Measurements from ENCODE around the gene SLC44A2.
"Not testable (repeated sequence)": the region's sequence is repeated elsewhere in the genome, so short reads cannot be mapped to it uniquely, and the experiment has no call there.

SLC44A2 gene

DNA sequence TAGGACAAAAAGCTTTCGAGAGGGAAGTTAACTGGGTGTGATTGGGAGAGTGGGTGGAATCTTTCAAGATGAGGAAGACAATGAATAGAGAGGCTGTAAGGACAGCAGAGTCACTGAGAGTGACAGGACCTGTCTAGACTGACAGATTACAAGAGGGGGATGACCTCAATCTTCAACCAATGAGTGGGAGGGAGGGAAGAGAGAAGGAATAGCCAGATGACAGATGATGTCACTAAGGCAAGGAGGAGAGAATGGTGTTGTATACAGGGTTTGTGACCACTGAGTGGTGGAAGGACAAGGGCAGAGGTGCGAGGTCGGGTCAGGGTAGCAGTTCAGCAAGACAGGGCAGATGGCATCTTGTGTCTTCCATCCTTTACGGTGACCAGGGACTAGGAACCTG, 23.0 kb downstream of the SLC44A2 start:
- no peaks in the 10 kb centered on the region for H3K9me3 Mint-ChIP-seq
- H3K4me3 Mint-ChIP-seq: no peak overlapping the region
- H3K27ac Mint-ChIP-seq: peak overlapping the region; percentile 19
- H3K4me1 Mint-ChIP-seq (ENCODE audit: low read depth): peaks cover 21% of the 10 kb centered on the region
- no peak for DNase-seq (ENCODE audit: low spot score)
- H3K36me3 Mint-ChIP-seq (ENCODE audit: low read depth): peaks cover 6% of the 10 kb centered on the region
- H3K27me3 Mint-ChIP-seq (ENCODE audit: low read depth): no peaks in the 10 kb centered on the region

GRCh38 chr19:10651851-10652250, 26.5 kb downstream of the SLC44A2 start:
- H3K4me3 Mint-ChIP-seq: peak overlapping the region; percentile 61
- no peaks in the 10 kb centered on the region for H3K9me3 Mint-ChIP-seq
- H3K36me3 Mint-ChIP-seq (ENCODE audit: low read depth): peaks cover 22% of the 10 kb centered on the region
- no peak for DNase-seq (ENCODE audit: low spot score)
- H3K4me1 Mint-ChIP-seq (ENCODE audit: low read depth): peaks cover 23% of the 10 kb centered on the region
- no peak overlapping the region for H3K27ac Mint-ChIP-seq
- H3K27me3 Mint-ChIP-seq (ENCODE audit: low read depth): peaks cover 2% of the 10 kb centered on the region

DNA sequence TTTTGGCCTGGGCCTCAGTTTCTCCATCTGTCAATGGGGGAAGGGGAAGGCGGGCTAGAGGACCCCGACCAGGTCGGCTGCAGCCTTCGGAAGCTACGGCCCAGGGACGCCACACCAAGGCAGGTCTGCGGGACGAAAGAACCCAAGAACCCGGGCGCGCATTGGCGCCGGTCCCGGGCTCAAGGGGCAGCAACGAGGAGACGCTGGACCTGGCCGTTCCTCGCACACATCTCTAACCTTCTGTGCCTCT, 28.1 kb downstream of the SLC44A2 start:
- Mint-ChIP-seq H3K27ac (peak overlapping the region; percentile 98), H3K4me1 (ENCODE audit: low read depth) (peaks cover 27% of the 10 kb centered on the region), H3K27me3 (ENCODE audit: low read depth) (peaks cover 2% of the 10 kb centered on the region), H3K9me3 (no peaks in the 10 kb centered on the region), H3K36me3 (ENCODE audit: low read depth) (peaks cover 28% of the 10 kb centered on the region), H3K4me3 (peak overlapping the region; percentile 94)
- DNase-seq (ENCODE audit: low spot score): no peak

- Mint-ChIP-seq H3K36me3 (ENCODE audit: low read depth) (peaks cover 28% of the 10 kb centered on the region), H3K4me1 (ENCODE audit: low read depth) (peaks cover 29% of the 10 kb centered on the region), H3K27me3 (ENCODE audit: low read depth) (peaks cover 2% of the 10 kb centered on the region)
Observed at GRCh38 chr19:10653732-10654609, 28.6 kb downstream of the SLC44A2 start, which contains the start of gene ILF3. Gene ILF3, plus strand, starts transcription at chr19:10654346. Its CDS starts 16,260 bp downstream, at chr19:10670606.

DNA sequence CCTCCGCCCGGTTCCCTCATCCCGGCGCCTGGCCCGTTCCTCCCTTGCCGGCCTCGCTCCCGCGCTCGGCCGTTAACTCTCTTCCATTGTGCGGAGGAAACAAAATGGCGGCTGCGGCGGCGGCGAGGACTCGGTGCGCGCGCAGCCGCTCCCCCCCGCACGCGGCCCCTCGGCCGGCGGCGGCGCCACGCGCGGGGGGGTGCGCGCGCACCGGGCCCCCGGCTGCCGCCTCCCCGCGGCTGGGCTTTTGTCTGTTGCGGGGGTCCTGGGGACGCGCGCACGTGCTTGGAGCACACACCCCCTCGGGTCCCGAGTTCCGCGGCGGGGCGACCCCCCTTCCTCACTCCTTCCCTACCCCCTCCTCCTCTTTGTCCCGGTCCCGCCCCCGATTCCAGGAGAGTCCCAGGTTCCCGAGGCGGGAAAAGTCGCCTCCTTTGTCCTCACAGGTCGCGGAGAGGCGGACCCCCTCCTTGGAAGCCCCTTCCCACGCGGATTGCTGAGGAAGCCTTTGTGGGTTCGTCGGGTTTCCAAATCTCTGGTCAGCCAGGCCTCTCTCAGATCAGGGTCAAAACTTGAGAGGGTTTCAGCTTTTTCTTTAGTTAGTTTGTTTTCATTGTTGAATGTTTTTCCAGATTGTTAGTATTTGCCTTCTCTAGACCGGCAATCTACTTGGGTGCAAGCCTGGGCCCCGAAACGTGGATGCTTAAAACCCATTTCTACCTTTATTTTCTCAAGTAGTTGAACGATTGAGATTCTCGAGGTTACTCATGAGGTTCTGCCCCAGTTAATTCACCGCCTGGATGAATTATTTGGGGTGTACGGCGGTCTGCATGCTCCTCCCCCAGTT, 29.5 kb downstream of the SLC44A2 start:
- H3K4me3 Mint-ChIP-seq: peak overlapping the region; percentile 94
- H3K36me3 Mint-ChIP-seq (ENCODE audit: low read depth): peaks cover 28% of the 10 kb centered on the region
- H3K27ac Mint-ChIP-seq: peak overlapping the region; percentile 93
- H3K4me1 Mint-ChIP-seq (ENCODE audit: low read depth): peaks cover 29% of the 10 kb centered on the region
- H3K9me3 Mint-ChIP-seq: no peaks in the 10 kb centered on the region
- H3K27me3 Mint-ChIP-seq (ENCODE audit: low read depth): peaks cover 2% of the 10 kb centered on the region
- DNase-seq (ENCODE audit: low spot score): no peak

More at GRCh38 chr19:10653732-10654609, 28.6 kb downstream of the SLC44A2 start, which contains the start of gene ILF3:
- Mint-ChIP-seq H3K27ac (peak within 1 kb of the TSS; percentile 98), H3K9me3 (no peaks in the 10 kb centered on the region), H3K4me3 (peak within 1 kb of the TSS; percentile 94)
- DNase-seq (ENCODE audit: low spot score): peak; percentile 100

DNA sequence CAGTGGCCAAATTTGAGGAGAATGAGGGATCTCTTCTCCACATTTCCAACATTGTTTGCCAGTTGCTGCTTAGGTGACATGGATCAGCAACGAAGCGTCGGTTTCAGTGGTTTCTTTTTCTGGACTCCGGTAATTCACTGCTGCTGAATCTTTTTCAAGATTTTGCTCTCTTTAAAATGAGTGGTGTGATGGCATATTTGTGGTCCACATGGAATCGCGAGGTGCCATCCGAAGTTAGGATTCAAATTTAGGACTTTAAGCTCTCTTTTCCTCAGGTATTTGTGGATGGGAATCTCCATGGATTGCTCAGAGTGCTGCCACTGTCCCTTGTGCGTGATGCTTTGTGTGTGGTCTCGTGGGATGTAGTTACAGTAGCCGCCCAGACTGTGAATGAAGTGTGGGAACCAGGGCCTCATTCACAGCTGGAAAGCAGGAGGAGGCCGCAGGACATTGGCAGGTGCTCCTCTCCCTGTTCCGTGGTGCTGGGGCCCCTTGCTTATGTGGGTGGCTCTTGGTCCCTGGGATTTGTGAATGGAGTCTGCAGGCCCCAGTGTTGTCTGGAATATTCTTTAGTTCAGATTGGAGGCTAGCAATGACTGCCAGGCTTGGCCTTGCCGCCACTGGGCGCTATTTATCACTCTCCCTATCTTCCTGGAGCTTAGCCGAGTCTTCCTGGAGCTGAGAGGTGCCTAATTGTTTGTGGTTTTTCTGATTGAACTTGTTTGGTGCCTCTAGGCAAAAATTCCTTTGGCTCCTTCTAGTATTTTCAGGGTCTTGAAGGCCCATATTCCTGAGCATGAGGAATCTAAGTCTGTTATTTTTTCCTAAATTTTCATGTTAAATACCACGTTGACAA, 30.3 kb downstream of the SLC44A2 start:
- Mint-ChIP-seq H3K9me3 (no peaks in the 10 kb centered on the region), H3K4me3 (peak overlapping the region; percentile 90), H3K4me1 (ENCODE audit: low read depth) (peaks cover 34% of the 10 kb centered on the region), H3K27me3 (ENCODE audit: low read depth) (peaks cover 2% of the 10 kb centered on the region), H3K27ac (peak overlapping the region; percentile 93), H3K36me3 (ENCODE audit: low read depth) (peaks cover 34% of the 10 kb centered on the region)
- DNase-seq (ENCODE audit: low spot score): peak; percentile 9

DNA sequence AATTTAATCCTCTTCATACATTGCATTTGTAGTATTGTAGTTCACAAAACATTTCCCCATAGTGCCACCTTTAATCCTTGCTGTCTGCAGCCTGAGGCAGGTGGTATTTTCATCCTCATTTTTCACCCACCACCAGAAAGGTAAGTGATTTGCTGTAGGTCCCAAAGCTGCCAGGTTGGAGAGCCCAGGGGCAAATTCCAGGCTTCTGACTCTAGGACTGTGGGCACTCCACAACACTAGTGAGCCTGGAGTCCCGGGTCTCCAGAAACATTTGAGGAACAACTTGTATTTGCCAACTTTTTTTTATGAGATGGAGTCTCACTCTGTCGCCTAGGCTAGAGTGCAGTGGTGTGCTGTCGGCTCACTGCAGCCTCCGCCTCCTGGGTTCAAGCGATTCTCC, 35.0 kb downstream of the SLC44A2 start:
- H3K4me1 Mint-ChIP-seq (ENCODE audit: low read depth): peaks cover 40% of the 10 kb centered on the region
- H3K27me3 Mint-ChIP-seq (ENCODE audit: low read depth): no peaks in the 10 kb centered on the region
- no peak for DNase-seq (ENCODE audit: low spot score)
- no peaks in the 10 kb centered on the region for H3K9me3 Mint-ChIP-seq
- no peak overlapping the region for H3K27ac Mint-ChIP-seq
- H3K4me3 Mint-ChIP-seq: no peak overlapping the region
- H3K36me3 Mint-ChIP-seq (ENCODE audit: low read depth): peaks cover 34% of the 10 kb centered on the region

DNA sequence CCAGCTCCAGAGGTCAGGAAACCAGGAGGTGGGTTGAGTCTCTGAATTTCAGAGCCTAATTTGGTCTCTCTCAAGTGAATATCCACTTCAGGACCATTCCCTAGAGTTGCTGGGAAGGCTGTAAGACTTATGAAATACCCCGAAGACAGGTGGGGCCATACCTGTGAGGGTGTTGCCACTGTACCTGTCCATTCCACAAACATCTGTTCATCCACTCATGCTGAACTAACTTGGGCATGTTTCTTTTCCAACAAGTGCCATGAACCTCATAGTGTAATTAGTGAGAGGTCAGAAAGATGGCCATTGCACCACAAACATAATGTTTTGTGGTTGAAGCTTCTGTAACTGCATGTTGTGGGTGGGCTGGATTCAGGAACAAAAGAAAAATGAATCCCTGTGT, 36.6 kb downstream of the SLC44A2 start:
- no peaks in the 10 kb centered on the region for H3K9me3 Mint-ChIP-seq
- H3K4me3 Mint-ChIP-seq: no peak overlapping the region
- peaks cover 25% of the 10 kb centered on the region for H3K4me1 Mint-ChIP-seq (ENCODE audit: low read depth)
- no peak overlapping the region for H3K27ac Mint-ChIP-seq
- H3K36me3 Mint-ChIP-seq (ENCODE audit: low read depth): peaks cover 19% of the 10 kb centered on the region
- no peaks in the 10 kb centered on the region for H3K27me3 Mint-ChIP-seq (ENCODE audit: low read depth)
- no peak for DNase-seq (ENCODE audit: low spot score)

DNA sequence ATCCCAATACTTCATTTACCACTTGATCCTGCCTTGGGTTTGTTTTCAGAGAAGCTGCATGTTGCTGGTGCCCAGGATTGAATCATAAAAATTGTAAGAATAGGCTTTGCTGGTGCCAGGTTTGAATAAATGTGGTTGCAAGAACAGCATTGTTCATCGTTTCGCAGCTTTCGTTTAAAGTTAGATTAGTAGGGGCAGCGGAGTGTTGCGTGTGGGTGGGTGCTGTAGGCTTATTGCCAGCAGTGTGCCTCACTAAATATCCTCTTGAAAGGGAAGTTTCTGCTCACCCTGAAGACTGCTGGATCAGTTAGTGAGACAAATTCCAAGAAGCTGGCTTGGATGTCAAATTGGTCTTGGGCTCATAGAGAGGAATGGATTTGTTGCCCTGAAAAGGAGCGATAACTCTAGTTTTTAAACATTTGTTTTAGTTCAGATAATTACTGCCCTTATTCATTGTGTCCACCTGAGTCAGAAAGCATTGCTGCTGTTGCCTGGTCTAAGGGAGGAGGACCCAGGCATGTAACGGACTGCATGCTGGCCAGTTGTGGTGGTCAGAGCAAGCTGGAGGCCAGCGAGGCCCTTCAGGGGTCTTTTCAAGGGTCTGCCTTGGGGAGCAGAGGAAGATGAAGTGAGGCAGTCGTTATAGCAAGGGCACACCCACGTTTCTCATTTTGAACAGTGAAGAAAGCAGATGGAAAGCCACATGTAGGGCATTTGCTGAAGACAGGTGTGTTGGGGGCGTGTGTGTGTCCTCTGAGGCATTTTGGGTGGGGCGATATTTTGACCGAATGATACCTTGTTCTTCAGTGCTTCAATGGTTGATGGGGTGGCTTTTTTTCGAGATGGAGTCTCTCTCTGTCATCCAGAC, 37.3 kb downstream of the SLC44A2 start:
- no peak for DNase-seq (ENCODE audit: low spot score)
- Mint-ChIP-seq H3K4me1 (ENCODE audit: low read depth) (peaks cover 23% of the 10 kb centered on the region), H3K27ac (peak overlapping the region; percentile 53), H3K9me3 (no peaks in the 10 kb centered on the region), H3K27me3 (ENCODE audit: low read depth) (no peaks in the 10 kb centered on the region), H3K4me3 (no peak overlapping the region), H3K36me3 (ENCODE audit: low read depth) (peaks cover 16% of the 10 kb centered on the region)

DNA sequence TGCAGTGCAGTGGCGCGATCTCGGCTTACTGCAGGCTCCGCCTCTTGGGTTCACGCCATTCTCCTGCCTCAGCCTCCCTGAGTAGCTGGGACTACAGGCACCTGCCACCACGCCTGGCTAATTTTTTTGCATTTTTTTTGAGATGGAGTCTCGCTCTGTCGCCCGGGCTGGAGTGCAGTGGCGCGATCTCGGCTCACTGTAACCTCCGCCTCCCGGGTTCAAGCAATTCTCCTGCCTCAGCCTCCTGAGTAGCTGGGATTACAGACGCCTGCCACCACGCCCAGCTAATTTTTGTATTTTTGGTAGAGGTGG, 37.9 kb downstream of the SLC44A2 start:
- Mint-ChIP-seq H3K4me1 (ENCODE audit: low read depth) (peaks cover 26% of the 10 kb centered on the region), H3K36me3 (ENCODE audit: low read depth) (peaks cover 15% of the 10 kb centered on the region)
- H3K27me3 Mint-ChIP-seq (ENCODE audit: low read depth); H3K27ac Mint-ChIP-seq; DNase-seq (ENCODE audit: low spot score); H3K4me3 Mint-ChIP-seq; H3K9me3 Mint-ChIP-seq: not testable (repeated sequence)

DNA sequence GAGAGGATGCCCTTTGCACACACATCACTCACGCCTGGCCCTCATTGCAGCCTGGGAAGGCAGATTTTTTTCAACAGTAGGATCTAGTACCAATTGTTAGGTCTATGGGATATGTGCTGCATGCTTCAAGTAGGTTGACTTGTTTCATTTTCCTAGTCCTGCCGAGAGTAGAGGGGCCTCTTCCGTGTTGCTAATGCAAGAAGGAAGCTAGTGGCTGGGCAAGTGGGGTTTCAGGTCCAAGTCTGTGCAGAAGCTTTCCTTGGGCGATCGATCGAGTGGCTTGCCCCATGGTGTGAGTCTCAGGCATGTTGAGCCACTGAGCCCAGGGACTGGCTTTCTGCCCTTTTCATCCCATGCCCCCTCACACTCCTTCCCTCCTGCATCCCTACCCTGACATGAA, 42.5 kb downstream of the SLC44A2 start:
- no peaks in the 10 kb centered on the region for H3K9me3 Mint-ChIP-seq
- H3K27ac Mint-ChIP-seq: no peak overlapping the region
- DNase-seq (ENCODE audit: low spot score): no peak
- peaks cover 22% of the 10 kb centered on the region for H3K36me3 Mint-ChIP-seq (ENCODE audit: low read depth)
- H3K27me3 Mint-ChIP-seq (ENCODE audit: low read depth): no peaks in the 10 kb centered on the region
- H3K4me1 Mint-ChIP-seq (ENCODE audit: low read depth): peaks cover 14% of the 10 kb centered on the region
- H3K4me3 Mint-ChIP-seq: no peak overlapping the region

- Mint-ChIP-seq H3K36me3 (ENCODE audit: low read depth) (peaks cover 29% of the 10 kb centered on the region), H3K4me1 (ENCODE audit: low read depth) (peaks cover 10% of the 10 kb centered on the region), H3K27ac (no peak overlapping the region), H3K27me3 (ENCODE audit: low read depth) (no peaks in the 10 kb centered on the region), H3K4me3 (no peak overlapping the region), H3K9me3 (no peaks in the 10 kb centered on the region)
- DNase-seq (ENCODE audit: low spot score): no peak
Observed at GRCh38 chr19:10669246-10669645, 43.9 kb downstream of the SLC44A2 start.

GRCh38 chr19:10670182-10670581, 44.8 kb downstream of the SLC44A2 start:
- H3K4me3 Mint-ChIP-seq: no peak overlapping the region
- no peak for DNase-seq (ENCODE audit: low spot score)
- H3K9me3 Mint-ChIP-seq: no peaks in the 10 kb centered on the region
- H3K27me3 Mint-ChIP-seq (ENCODE audit: low read depth): no peaks in the 10 kb centered on the region
- H3K27ac Mint-ChIP-seq: no peak overlapping the region
- peaks cover 10% of the 10 kb centered on the region for H3K4me1 Mint-ChIP-seq (ENCODE audit: low read depth)
- peaks cover 35% of the 10 kb centered on the region for H3K36me3 Mint-ChIP-seq (ENCODE audit: low read depth)

Measured in T-helper 2 cell treated with Interferon-gamma antibody and Interleukin-4, amounts not matched to agents 5 μg/mL and 100 μg/mL, for 36 hours (primary cell).